Activated T-helper 1 cell treated with anti-CD3 and anti-CD28 coated beads, Interleukin-12 subunit alpha, Interleukin-12 subunit beta, Interleukin-2, Interleukin-4 antibody, amounts not matched to agents 30 ng/mL and 10 ng/mL and 1 ng/mL, durations not matched to agents 14 hours and 24 hours and 36 hours (primary cell): ENCODE results near the gene STING1. TPM values are rescaled to one million over a fixed set of nuclear protein-coding genes. Genes with fewer than 3 reads are reported as not detected.
"Not testable (repeated sequence)": the region's sequence is repeated elsewhere in the genome, so short reads cannot be mapped to it uniquely, and the experiment has no call there.

Source experiments
- DNase-seq: peaks from one replicate; pipeline ENCODE4 v3.0.0; 2021; ENCODE audit warnings: low spot score
- H3K27ac Mint-ChIP-seq: one replicate; pipeline ENCODE4 v1.8.0; 2021; ENCODE audit warnings: mild to moderate bottlenecking, mixed read lengths
- H3K27me3 Mint-ChIP-seq: one replicate; pipeline ENCODE4 v1.8.0; 2022; ENCODE audit warnings: mild to moderate bottlenecking, moderate library complexity, mixed read lengths; ENCODE audit not compliant: insufficient read depth
- H3K36me3 Mint-ChIP-seq: one replicate; pipeline ENCODE4 v1.8.0; 2021; ENCODE audit warnings: low read depth, mixed read lengths
- H3K4me1 Mint-ChIP-seq: one replicate; pipeline ENCODE4 v1.8.0; 2021; ENCODE audit warnings: low read depth, mixed read lengths
- H3K4me3 Mint-ChIP-seq: one replicate; pipeline ENCODE4 v1.8.0; 2021; ENCODE audit warnings: mild to moderate bottlenecking, moderate library complexity, mixed read lengths
- H3K9me3 Mint-ChIP-seq: one replicate; pipeline ENCODE4 v1.8.0; 2021; ENCODE audit warnings: mixed read lengths
- intact Hi-C: fragments of 100-400 bp; cut with micrococcal nuclease; formaldehyde crosslinking; loops from one replicate; pipeline ENCODE4 v1.15.1; 2024
- total RNA-seq: library from RNA; stranded (reverse); gene quantifications from 2 replicates; pipeline ENCODE4 v1.2.3, GENCODE V29; 2022

The STING1 gene
- total RNA-seq, 1 donor from 2014 or later = 213 TPM

DNA sequence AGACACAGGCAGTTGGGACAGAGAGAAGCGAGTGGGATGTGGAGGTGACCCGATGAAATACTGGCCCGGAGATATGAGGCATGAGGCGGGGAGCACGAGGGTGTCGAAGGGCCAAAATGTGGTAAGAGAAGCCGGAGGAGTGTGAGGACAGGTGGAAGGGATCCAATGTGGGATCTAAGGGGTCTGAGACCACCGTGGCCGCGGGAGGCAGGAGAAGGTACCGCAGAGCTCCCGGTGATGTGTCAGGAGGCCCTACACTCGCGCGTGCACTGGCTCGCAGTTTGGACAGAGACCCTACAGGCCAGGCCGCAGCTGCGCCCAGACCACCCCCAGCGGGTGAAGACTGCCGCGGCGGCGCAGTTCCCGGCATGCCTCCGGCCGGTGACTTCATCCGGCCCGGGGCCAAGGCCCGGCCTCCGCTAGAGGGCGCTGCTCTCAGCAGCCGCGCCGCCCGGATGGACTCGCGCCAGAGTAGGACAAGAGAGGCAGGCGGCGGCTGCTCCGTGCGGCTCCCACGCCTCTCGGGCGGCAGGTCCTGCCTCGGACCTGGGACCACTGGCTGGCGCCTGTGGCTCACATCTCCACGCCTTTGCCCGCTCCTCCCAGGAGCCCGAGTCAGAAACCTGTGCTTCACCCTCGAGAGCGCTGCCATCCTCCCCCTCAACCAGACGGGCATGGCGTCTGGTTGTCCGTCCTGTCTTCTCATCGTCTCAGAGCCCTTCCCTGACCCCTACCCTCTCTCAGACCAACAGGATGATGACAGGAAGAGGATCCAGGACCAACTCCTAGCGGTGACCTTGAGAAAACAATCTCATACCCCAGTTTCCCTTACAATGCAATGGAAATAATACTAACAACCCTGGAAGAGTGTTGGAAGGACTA is 35.4 kb upstream of the STING1 start:
- peak; percentile 88 for DNase-seq
- Mint-ChIP-seq H3K4me1 (peaks cover 36% of the 10 kb centered on the region), H3K27ac (peak overlapping the region; percentile 90), H3K27me3 (peaks cover 2% of the 10 kb centered on the region), H3K36me3 (peaks cover 3% of the 10 kb centered on the region), H3K9me3 (no peaks in the 10 kb centered on the region), H3K4me3 (peak overlapping the region; percentile 86)
- intact Hi-C loops = loop anchor here (1.0 to 5.0 kb wide), 7 partner anchors 43 to 247 kb away; partner anchors contain the start of genes DNAJC18, PAIP2 and UBE2D2

DNA sequence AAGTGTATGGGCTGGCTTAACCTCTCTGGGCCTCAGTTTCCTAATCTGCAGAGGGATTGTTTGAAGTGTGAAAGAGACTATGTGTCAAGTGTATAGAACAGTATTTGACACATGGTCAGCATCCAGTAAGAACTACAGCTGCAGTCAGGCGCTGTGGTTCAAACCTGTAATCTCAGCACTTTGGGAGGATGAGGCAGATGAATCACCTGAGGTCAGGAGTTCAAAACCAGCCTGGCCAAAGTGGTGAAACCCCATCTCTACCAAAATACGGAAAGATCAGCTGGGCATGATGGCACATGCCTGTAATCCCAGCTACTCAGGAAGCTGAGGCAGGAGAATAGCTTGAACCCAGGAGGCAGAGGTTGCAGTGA is 31.9 kb upstream of the STING1 start:
- DNase-seq = no peak
- Mint-ChIP-seq H3K4me1 (peaks cover 69% of the 10 kb centered on the region), H3K27me3 (no peaks in the 10 kb centered on the region), H3K4me3 (no peak overlapping the region), H3K36me3 (peaks cover 7% of the 10 kb centered on the region), H3K27ac (no peak overlapping the region), H3K9me3 (peaks cover 6% of the 10 kb centered on the region)
- intact Hi-C loops = no loop called here

DNA sequence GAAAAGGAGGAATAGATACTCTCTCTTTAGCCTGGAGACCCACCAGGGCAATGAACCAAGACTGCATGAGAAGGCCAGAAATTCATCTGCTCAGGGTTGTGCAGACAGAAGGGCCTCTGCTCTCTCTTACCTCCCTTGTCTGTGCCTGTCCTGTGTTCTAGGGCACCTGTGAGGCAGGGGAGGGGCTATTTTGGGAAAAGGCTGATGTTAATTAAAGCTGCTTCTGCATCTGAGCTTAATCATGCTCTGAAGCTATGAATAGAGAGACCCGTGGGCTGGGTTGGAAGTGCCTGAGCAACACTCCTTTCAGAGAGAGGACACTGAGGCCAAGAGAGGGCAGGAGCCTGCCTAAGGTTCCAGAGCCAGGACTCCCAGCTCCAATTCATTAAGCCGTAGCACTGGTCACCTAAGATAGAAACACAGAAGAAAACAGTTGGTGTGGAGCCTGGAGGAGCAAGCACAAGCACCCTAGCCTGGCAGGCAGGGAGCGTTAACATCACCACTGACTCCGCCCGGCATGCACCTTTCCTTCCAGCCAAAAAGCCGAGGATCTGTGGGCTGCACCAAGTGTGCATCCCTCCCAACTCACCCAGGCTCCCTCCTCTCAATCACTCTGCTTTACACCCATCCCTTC is 31.4 kb upstream of the STING1 start:
- no peak for DNase-seq
- no peaks in the 10 kb centered on the region for H3K27me3 Mint-ChIP-seq
- no peak overlapping the region for H3K27ac Mint-ChIP-seq
- peaks cover 6% of the 10 kb centered on the region for H3K9me3 Mint-ChIP-seq
- peaks cover 7% of the 10 kb centered on the region for H3K36me3 Mint-ChIP-seq
- peaks cover 67% of the 10 kb centered on the region for H3K4me1 Mint-ChIP-seq
- intact Hi-C loops = loop anchor here (1.0 to 2.0 kb wide), 4 partner anchors 32 to 110 kb away; partner anchors contain the start of genes SPATA24 and STING1
- no peak overlapping the region for H3K4me3 Mint-ChIP-seq

GRCh38 chr5:139513434-139513833 is 30.9 kb upstream of the STING1 start:
- not testable (repeated sequence) for H3K36me3 Mint-ChIP-seq, H3K9me3 Mint-ChIP-seq, H3K27ac Mint-ChIP-seq, H3K4me3 Mint-ChIP-seq, H3K27me3 Mint-ChIP-seq
- peak; percentile 64 for DNase-seq
- peaks cover 64% of the 10 kb centered on the region for H3K4me1 Mint-ChIP-seq
- intact Hi-C loops = loop anchor here (1.0 to 2.0 kb wide), 4 partner anchors 31 to 109 kb away; partner anchors contain the start of genes SPATA24 and STING1

- H3K27ac Mint-ChIP-seq = peak overlapping the region; percentile 90
- peaks cover 4% of the 10 kb centered on the region for H3K27me3 Mint-ChIP-seq
- H3K4me1 Mint-ChIP-seq = peaks cover 66% of the 10 kb centered on the region
- no peak overlapping the region for H3K4me3 Mint-ChIP-seq
- intact Hi-C loops = loop anchor here (1.0 to 2.0 kb wide), 4 partner anchors 31 to 109 kb away; partner anchors contain the start of genes SPATA24 and STING1
- no peak for DNase-seq
- H3K36me3 Mint-ChIP-seq = peaks cover 5% of the 10 kb centered on the region
- H3K9me3 Mint-ChIP-seq = peaks cover 6% of the 10 kb centered on the region
Measured at GRCh38 chr5:139512786-139513390, 30.3 kb upstream of the STING1 start.

DNA sequence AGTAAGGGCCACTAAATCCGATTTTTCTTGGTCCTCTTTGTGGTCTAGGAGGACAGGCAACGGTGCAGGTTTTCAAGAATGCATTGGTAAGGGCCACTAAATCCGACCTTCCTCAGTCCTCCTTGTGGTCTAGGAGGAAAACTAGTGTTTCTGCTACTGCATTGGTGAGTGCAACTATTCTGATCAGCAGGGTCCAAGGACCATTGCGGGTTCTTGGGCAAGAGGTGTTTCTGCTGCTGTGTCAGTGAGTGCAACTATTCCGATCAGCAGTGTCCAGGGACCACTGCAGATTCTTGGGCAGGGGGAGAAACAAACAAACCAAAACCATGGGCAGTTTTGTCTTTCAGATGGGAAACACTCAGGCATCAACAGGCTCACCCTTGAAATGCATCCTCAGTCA is 22.2 kb upstream of the STING1 start:
- Mint-ChIP-seq H3K4me1 (peaks cover 10% of the 10 kb centered on the region), H3K27me3 (peaks cover 16% of the 10 kb centered on the region)
- H3K9me3 Mint-ChIP-seq, H3K27ac Mint-ChIP-seq, H3K4me3 Mint-ChIP-seq, intact Hi-C loops, DNase-seq, H3K36me3 Mint-ChIP-seq: not testable (repeated sequence)

DNA sequence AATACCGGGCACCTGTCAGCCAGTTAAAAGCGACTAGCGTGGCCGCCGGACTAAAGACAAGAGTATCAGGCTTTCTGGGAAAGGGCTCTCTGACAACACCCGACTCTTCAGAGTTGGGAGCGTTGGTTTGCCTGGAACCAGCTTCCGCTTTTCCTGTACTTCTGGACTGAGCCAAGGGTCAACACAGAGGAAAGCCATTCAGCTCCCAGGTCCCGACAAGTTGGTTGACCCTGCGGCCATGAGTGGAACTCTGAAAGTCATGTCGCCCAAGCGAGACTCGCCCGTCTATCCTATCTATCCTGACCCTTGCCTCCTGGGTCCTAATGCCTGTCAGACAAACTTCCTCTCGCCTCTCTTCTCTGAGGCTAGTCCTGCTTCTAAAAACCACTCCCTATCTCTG is 21.3 kb upstream of the STING1 start:
- H3K9me3 Mint-ChIP-seq, intact Hi-C loops, H3K4me1 Mint-ChIP-seq, DNase-seq, H3K4me3 Mint-ChIP-seq, H3K27ac Mint-ChIP-seq, H3K36me3 Mint-ChIP-seq: not testable (repeated sequence)
- H3K27me3 Mint-ChIP-seq = peaks cover 16% of the 10 kb centered on the region

GRCh38 chr5:139503036-139503817 is 20.7 kb upstream of the STING1 start:
- H3K9me3 Mint-ChIP-seq = not testable (repeated sequence)

DNA sequence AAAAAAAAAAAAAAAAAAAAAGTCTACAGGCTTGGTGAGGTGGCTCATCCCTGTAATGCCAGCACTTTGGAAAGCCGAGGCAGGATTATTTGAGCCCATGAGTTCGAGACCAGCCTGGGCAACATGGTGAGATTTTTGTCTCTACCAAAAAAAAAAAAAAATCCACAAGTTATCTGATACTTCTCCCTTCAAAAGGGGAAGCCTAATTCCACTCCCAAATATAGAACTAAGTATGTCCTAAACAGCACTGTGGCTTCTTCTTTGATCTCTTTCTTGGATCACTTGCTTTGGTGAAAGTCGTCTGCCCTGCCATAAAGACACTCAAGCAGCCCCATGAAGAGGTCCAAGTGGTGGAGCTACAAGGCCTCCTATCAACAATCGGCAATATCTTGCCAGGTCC is 18.8 kb upstream of the STING1 start:
- intact Hi-C loops = no loop called here
- no peaks in the 10 kb centered on the region for H3K9me3 Mint-ChIP-seq
- peaks cover under 1% of the 10 kb centered on the region for H3K4me1 Mint-ChIP-seq
- peaks cover 12% of the 10 kb centered on the region for H3K27me3 Mint-ChIP-seq
- no peak overlapping the region for H3K4me3 Mint-ChIP-seq
- DNase-seq = no peak
- H3K27ac Mint-ChIP-seq = peak overlapping the region; percentile 2
- no peaks in the 10 kb centered on the region for H3K36me3 Mint-ChIP-seq

More at GRCh38 chr5:139503036-139503817, 20.7 kb upstream of the STING1 start:
- H3K36me3 Mint-ChIP-seq, H3K4me1 Mint-ChIP-seq, H3K27ac Mint-ChIP-seq, H3K4me3 Mint-ChIP-seq, DNase-seq, intact Hi-C loops: not testable (repeated sequence)
- H3K27me3 Mint-ChIP-seq = peaks cover 12% of the 10 kb centered on the region

GRCh38 chr5:139495638-139496435 is 13.3 kb upstream of the STING1 start:
- H3K36me3 Mint-ChIP-seq = no peaks in the 10 kb centered on the region
- no peak for DNase-seq
- H3K9me3 Mint-ChIP-seq = no peaks in the 10 kb centered on the region
- H3K4me3 Mint-ChIP-seq = no peak overlapping the region
- peaks cover 23% of the 10 kb centered on the region for H3K4me1 Mint-ChIP-seq
- peak overlapping the region; percentile 62 for H3K27ac Mint-ChIP-seq
- H3K27me3 Mint-ChIP-seq = no peaks in the 10 kb centered on the region
- intact Hi-C loops = no loop called here

- H3K27me3 Mint-ChIP-seq = no peaks in the 10 kb centered on the region
- no peaks in the 10 kb centered on the region for H3K36me3 Mint-ChIP-seq
- intact Hi-C loops = no loop called here
- no peak overlapping the region for H3K27ac Mint-ChIP-seq
- H3K4me1 Mint-ChIP-seq = peaks cover 23% of the 10 kb centered on the region
- no peak overlapping the region for H3K4me3 Mint-ChIP-seq
- no peak for DNase-seq
- no peaks in the 10 kb centered on the region for H3K9me3 Mint-ChIP-seq
Measured at GRCh38 chr5:139494832-139495231, 12.3 kb upstream of the STING1 start.

- Mint-ChIP-seq H3K4me3 (no peak overlapping the region), H3K36me3 (no peaks in the 10 kb centered on the region), H3K9me3 (no peaks in the 10 kb centered on the region), H3K27ac (no peak overlapping the region), H3K27me3 (no peaks in the 10 kb centered on the region), H3K4me1 (peaks cover 28% of the 10 kb centered on the region)
- no peak for DNase-seq
- intact Hi-C loops = no loop called here
Measured at GRCh38 chr5:139494256-139494655, 11.7 kb upstream of the STING1 start.
